Neural cell (in vitro differentiated cells): Measurements from ENCODE around the gene MSMP.

Source experiments
- EZH2 ChIP-seq: fragments of 200-600, 300-800 bp; shearing (Covaris generic), sonication (generic); IDR thresholded peaks from 2 replicates; pipeline ENCODE4 v1.6.1; 2014; ENCODE audit warnings: antibody characterized with exemption, low read length, borderline replicate concordance, mild to moderate bottlenecking; ENCODE audit not compliant: insufficient read depth, poor library complexity, severe bottlenecking
- POLR2AphosphoS5 ChIP-seq: IDR thresholded peaks from 2 replicates; pipeline ENCODE4 v1.6.1; 2012
- RAD21 ChIP-seq: fragments of 450-650 bp; conservative IDR thresholded peaks from 2 replicates; pipeline ENCODE4 v1.6.1; 2014; ENCODE audit warnings: antibody characterized with exemption, mild to moderate bottlenecking, moderate library complexity
- TF ChIP-seq, protein P1 (sequence below): fragments of 450-650 bp; IDR thresholded peaks from 2 replicates; pipeline ENCODE4 v1.5.1; 2014; ENCODE audit warnings: antibody characterized with exemption, mild to moderate bottlenecking, moderate library complexity; ENCODE audit not compliant: poor library complexity, severe bottlenecking
- TF ChIP-seq, protein P2 (sequence below): IDR thresholded peaks from 2 replicates; pipeline ENCODE4 v1.6.1; 2012; ENCODE audit warnings: borderline replicate concordance

- no peak for TF ChIP-seq POLR2AphosphoS5
- TF ChIP-seq, protein P1, sequence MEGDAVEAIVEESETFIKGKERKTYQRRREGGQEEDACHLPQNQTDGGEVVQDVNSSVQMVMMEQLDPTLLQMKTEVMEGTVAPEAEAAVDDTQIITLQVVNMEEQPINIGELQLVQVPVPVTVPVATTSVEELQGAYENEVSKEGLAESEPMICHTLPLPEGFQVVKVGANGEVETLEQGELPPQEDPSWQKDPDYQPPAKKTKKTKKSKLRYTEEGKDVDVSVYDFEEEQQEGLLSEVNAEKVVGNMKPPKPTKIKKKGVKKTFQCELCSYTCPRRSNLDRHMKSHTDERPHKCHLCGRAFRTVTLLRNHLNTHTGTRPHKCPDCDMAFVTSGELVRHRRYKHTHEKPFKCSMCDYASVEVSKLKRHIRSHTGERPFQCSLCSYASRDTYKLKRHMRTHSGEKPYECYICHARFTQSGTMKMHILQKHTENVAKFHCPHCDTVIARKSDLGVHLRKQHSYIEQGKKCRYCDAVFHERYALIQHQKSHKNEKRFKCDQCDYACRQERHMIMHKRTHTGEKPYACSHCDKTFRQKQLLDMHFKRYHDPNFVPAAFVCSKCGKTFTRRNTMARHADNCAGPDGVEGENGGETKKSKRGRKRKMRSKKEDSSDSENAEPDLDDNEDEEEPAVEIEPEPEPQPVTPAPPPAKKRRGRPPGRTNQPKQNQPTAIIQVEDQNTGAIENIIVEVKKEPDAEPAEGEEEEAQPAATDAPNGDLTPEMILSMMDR = no peak
- TF ChIP-seq EZH2 = no peak
- no peak for TF ChIP-seq RAD21
- TF ChIP-seq, protein P2, sequence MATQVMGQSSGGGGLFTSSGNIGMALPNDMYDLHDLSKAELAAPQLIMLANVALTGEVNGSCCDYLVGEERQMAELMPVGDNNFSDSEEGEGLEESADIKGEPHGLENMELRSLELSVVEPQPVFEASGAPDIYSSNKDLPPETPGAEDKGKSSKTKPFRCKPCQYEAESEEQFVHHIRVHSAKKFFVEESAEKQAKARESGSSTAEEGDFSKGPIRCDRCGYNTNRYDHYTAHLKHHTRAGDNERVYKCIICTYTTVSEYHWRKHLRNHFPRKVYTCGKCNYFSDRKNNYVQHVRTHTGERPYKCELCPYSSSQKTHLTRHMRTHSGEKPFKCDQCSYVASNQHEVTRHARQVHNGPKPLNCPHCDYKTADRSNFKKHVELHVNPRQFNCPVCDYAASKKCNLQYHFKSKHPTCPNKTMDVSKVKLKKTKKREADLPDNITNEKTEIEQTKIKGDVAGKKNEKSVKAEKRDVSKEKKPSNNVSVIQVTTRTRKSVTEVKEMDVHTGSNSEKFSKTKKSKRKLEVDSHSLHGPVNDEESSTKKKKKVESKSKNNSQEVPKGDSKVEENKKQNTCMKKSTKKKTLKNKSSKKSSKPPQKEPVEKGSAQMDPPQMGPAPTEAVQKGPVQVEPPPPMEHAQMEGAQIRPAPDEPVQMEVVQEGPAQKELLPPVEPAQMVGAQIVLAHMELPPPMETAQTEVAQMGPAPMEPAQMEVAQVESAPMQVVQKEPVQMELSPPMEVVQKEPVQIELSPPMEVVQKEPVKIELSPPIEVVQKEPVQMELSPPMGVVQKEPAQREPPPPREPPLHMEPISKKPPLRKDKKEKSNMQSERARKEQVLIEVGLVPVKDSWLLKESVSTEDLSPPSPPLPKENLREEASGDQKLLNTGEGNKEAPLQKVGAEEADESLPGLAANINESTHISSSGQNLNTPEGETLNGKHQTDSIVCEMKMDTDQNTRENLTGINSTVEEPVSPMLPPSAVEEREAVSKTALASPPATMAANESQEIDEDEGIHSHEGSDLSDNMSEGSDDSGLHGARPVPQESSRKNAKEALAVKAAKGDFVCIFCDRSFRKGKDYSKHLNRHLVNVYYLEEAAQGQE = no peak
Measured at GRCh38 chr9:35731415-35732184, 22.5 kb downstream of the MSMP start.
